ENCODE measurements around the gene RBM43. TPM values are rescaled to one million over a fixed set of nuclear protein-coding genes. Genes with fewer than 3 reads are reported as not detected.

The RBM43 gene
- total RNA-seq, 2 experiments from 2014 or later = 3.4 to 3.5 TPM

GRCh38 chr2:151264157-151264825, 2.6 kb upstream of the RBM43 start:
- CTCF ChIA-PET = interaction anchor here (1.2 kb wide), 2 partner anchors 15 to 25 kb away, joined by 3 read pairs; partner anchors contain the start of gene NMI
- Mint-ChIP-seq H3K27me3 (no peaks in the 10 kb centered on the region), H3K27ac (no peak overlapping the region), H3K4me3 (no peak overlapping the region), H3K9me3 (no peaks in the 10 kb centered on the region), H3K36me3 (ENCODE audit: low read depth) (no peaks in the 10 kb centered on the region), H3K4me1 (ENCODE audit: low read depth) (peaks cover 17% of the 10 kb centered on the region)
- POLR2A ChIA-PET = interaction anchor here (1.1 to 1.6 kb wide), 3 partner anchors 25 to 145 kb away, joined by 3 to 5 read pairs (median 4); partner anchors contain the start of gene NMI
- DNase-seq (no peak), ATAC-seq (no peak)
- intact Hi-C loops (cut with micrococcal nuclease) = loop anchor here (10.0 kb wide), 1 partner anchor 1669 kb away; no protein-coding TSS in a partner anchor
- TF ChIP-seq, protein P1, sequence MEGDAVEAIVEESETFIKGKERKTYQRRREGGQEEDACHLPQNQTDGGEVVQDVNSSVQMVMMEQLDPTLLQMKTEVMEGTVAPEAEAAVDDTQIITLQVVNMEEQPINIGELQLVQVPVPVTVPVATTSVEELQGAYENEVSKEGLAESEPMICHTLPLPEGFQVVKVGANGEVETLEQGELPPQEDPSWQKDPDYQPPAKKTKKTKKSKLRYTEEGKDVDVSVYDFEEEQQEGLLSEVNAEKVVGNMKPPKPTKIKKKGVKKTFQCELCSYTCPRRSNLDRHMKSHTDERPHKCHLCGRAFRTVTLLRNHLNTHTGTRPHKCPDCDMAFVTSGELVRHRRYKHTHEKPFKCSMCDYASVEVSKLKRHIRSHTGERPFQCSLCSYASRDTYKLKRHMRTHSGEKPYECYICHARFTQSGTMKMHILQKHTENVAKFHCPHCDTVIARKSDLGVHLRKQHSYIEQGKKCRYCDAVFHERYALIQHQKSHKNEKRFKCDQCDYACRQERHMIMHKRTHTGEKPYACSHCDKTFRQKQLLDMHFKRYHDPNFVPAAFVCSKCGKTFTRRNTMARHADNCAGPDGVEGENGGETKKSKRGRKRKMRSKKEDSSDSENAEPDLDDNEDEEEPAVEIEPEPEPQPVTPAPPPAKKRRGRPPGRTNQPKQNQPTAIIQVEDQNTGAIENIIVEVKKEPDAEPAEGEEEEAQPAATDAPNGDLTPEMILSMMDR (IDR thresholded peaks at IDR 0.05) = no peak

DNA sequence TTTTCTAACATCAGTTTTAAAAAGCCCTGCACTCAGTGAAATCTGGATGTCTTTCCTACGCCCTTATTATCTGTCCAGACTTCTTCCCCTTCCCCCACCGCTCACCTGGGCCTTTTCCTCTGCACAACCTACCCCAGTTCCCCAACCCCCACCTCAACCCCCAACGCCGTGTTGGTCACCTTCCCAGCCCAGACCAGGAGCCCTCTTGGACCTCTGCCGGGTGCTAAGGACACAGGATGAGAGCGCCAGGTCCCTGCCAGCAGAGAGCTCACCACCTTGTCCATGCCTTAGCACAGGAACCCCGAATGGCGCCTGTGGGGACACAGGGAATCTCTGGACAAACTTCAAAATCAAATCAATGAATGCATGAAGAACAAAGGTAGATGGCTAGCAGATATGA, 966 bp upstream of the RBM43 start:
- POLR2A ChIA-PET = no interaction called here
- CTCF ChIA-PET = no interaction called here
- no peak for ATAC-seq
- Mint-ChIP-seq H3K27me3 (no peaks in the 10 kb centered on the region), H3K36me3 (ENCODE audit: low read depth) (no peaks in the 10 kb centered on the region), H3K9me3 (no peaks in the 10 kb centered on the region), H3K4me1 (ENCODE audit: low read depth) (peaks cover 17% of the 10 kb centered on the region), H3K27ac (no peak overlapping the region), H3K4me3 (peak overlapping the region; percentile 89)
- intact Hi-C loops (cut with micrococcal nuclease) = loop anchor here (10.0 kb wide), 1 partner anchor 1668 kb away; no protein-coding TSS in a partner anchor
- DNase-seq = no peak
- TF ChIP-seq, protein P1 (IDR thresholded peaks at IDR 0.05) = no peak

- POLR2A ChIA-PET = interaction anchor here (0.9 to 3.3 kb wide), 6 partner anchors 9 to 1675 kb away, joined by 3 to 15 read pairs (median 4); partner anchors contain the start of genes MMADHC and NMI
- CTCF ChIA-PET = interaction anchor here (1.0 to 2.0 kb wide), 2 partner anchors 29 to 148 kb away, joined by 4 to 5 read pairs; partner anchors contain the start of gene RIF1
- DNase-seq (no peak), ATAC-seq (no peak)
- Mint-ChIP-seq H3K27me3 (no peaks in the 10 kb centered on the region), H3K4me3 (peak overlapping the region; percentile 89), H3K4me1 (ENCODE audit: low read depth) (peaks cover 19% of the 10 kb centered on the region), H3K27ac (peak overlapping the region; percentile 92), H3K36me3 (ENCODE audit: low read depth) (no peaks in the 10 kb centered on the region), H3K9me3 (no peaks in the 10 kb centered on the region)
- intact Hi-C loops (cut with micrococcal nuclease) = loop anchor here (10.0 kb wide), 1 partner anchor 1667 kb away; no protein-coding TSS in a partner anchor
- TF ChIP-seq, protein P1 (IDR thresholded peaks at IDR 0.05) = no peak
These were observed 271 bp upstream of the RBM43 start for GRCh38 chr2:151261977-151262291.

- Mint-ChIP-seq H3K4me3 (peak overlapping the region; percentile 89), H3K4me1 (ENCODE audit: low read depth) (peaks cover 21% of the 10 kb centered on the region), H3K27ac (peak overlapping the region; percentile 98), H3K36me3 (ENCODE audit: low read depth) (no peaks in the 10 kb centered on the region), H3K9me3 (no peaks in the 10 kb centered on the region), H3K27me3 (no peaks in the 10 kb centered on the region)
- POLR2A ChIA-PET = interaction anchor here (0.8 to 3.3 kb wide), 7 partner anchors 10 to 1674 kb away, joined by 3 to 15 read pairs (median 4); partner anchors contain the start of genes MMADHC and NMI
- TF ChIP-seq, protein P1 (IDR thresholded peaks at IDR 0.05) = no peak
- DNase-seq (no peak), ATAC-seq (no peak)
- CTCF ChIA-PET = interaction anchor here (0.6 to 2.0 kb wide), 3 partner anchors 15 to 149 kb away, joined by 3 to 5 read pairs (median 3); partner anchors contain the start of gene RIF1
- intact Hi-C loops (cut with micrococcal nuclease) = loop anchor here (10.0 kb wide), 1 partner anchor 1666 kb away; no protein-coding TSS in a partner anchor
These were observed 961 bp downstream of the RBM43 start for GRCh38 chr2:151260573-151261230.
